Effector memory CD4-positive, alpha-beta T cell (primary cell): ENCODE data around the gene PHACTR3.

ENCODE experiments used
- DNase-seq, 3 donors: peaks; one replicate each; pipeline ENCODE4 v3.0.0-alpha.2; 2020
- H3K27ac ChIP-seq: 2 replicates; pipeline ENCODE4 v1.7.0; 2013; ENCODE audit warnings: mild to moderate bottlenecking, low read length, moderate library complexity; ENCODE audit not compliant: insufficient read depth, poor library complexity, severe bottlenecking
- H3K27me3 ChIP-seq: replicated peaks from 2 replicates; pipeline ENCODE4 v1.7.0; 2013; ENCODE audit warnings: mild to moderate bottlenecking, low read length; ENCODE audit not compliant: insufficient read depth, control insufficient read depth, poor library complexity, severe bottlenecking
- H3K36me3 ChIP-seq: 2 replicates; pipeline ENCODE4 v1.7.0; 2013; ENCODE audit warnings: mild to moderate bottlenecking, low read length, moderate library complexity; ENCODE audit not compliant: control insufficient read depth, insufficient read depth
- H3K4me1 ChIP-seq: 2 replicates; pipeline ENCODE4 v1.7.0; 2013; ENCODE audit warnings: low read length, mild to moderate bottlenecking; ENCODE audit not compliant: control insufficient read depth, insufficient read depth, poor library complexity, severe bottlenecking
- H3K4me3 ChIP-seq: 2 replicates; pipeline ENCODE4 v1.7.0; 2013; ENCODE audit warnings: low read length, low read depth, mild to moderate bottlenecking; ENCODE audit not compliant: insufficient read depth, poor library complexity, severe bottlenecking
- H3K9me3 ChIP-seq: 2 replicates; pipeline ENCODE4 v1.7.0; 2013; ENCODE audit warnings: mild to moderate bottlenecking, low read length, moderate library complexity; ENCODE audit not compliant: control insufficient read depth

The PHACTR3 gene

GRCh38 chr20:59661153-59661552 is 56.8 kb downstream of the PHACTR3 start:
- no peak overlapping the region for H3K4me3 ChIP-seq
- H3K27ac ChIP-seq: no peak overlapping the region
- DNase-seq: no peak
- no peaks in the 10 kb centered on the region for H3K27me3 ChIP-seq
- no peaks in the 10 kb centered on the region for H3K36me3 ChIP-seq
- no peaks in the 10 kb centered on the region for H3K4me1 ChIP-seq
- peaks cover 7% of the 10 kb centered on the region for H3K9me3 ChIP-seq

GRCh38 chr20:59661621-59662020 is 57.3 kb downstream of the PHACTR3 start:
- no peaks in the 10 kb centered on the region for H3K4me1 ChIP-seq
- no peaks in the 10 kb centered on the region for H3K36me3 ChIP-seq
- peaks cover 7% of the 10 kb centered on the region for H3K9me3 ChIP-seq
- no peaks in the 10 kb centered on the region for H3K27me3 ChIP-seq
- H3K27ac ChIP-seq: no peak overlapping the region
- no peak overlapping the region for H3K4me3 ChIP-seq
- no peak for DNase-seq

GRCh38 chr20:59662161-59662560 is 57.8 kb downstream of the PHACTR3 start:
- H3K27ac ChIP-seq: no peak overlapping the region
- DNase-seq: no peak
- no peaks in the 10 kb centered on the region for H3K36me3 ChIP-seq
- peaks cover 7% of the 10 kb centered on the region for H3K9me3 ChIP-seq
- no peaks in the 10 kb centered on the region for H3K4me1 ChIP-seq
- H3K27me3 ChIP-seq: no peaks in the 10 kb centered on the region
- H3K4me3 ChIP-seq: no peak overlapping the region

GRCh38 chr20:59662856-59663512 is 58.6 kb downstream of the PHACTR3 start:
- Histone ChIP-seq H3K27ac (no peak overlapping the region), H3K36me3 (no peaks in the 10 kb centered on the region), H3K27me3 (no peaks in the 10 kb centered on the region), H3K4me3 (no peak overlapping the region), H3K9me3 (no peaks in the 10 kb centered on the region), H3K4me1 (no peaks in the 10 kb centered on the region)
- DNase-seq: no peak

- no peak overlapping the region for H3K27ac ChIP-seq
- no peaks in the 10 kb centered on the region for H3K4me1 ChIP-seq
- no peak for DNase-seq
- no peaks in the 10 kb centered on the region for H3K36me3 ChIP-seq
- H3K27me3 ChIP-seq: no peaks in the 10 kb centered on the region
- no peak overlapping the region for H3K4me3 ChIP-seq
- H3K9me3 ChIP-seq: no peaks in the 10 kb centered on the region
Measured at GRCh38 chr20:59663513-59664060, 59.2 kb downstream of the PHACTR3 start.

GRCh38 chr20:59664421-59664941 is 60.1 kb downstream of the PHACTR3 start:
- H3K4me1 ChIP-seq: no peaks in the 10 kb centered on the region
- no peaks in the 10 kb centered on the region for H3K9me3 ChIP-seq

GRCh38 chr20:59665656-59666555 is 61.6 kb downstream of the PHACTR3 start:
- Histone ChIP-seq H3K27me3 (no peaks in the 10 kb centered on the region), H3K9me3 (no peaks in the 10 kb centered on the region), H3K4me1 (no peaks in the 10 kb centered on the region), H3K4me3 (no peak overlapping the region), H3K27ac (no peak overlapping the region), H3K36me3 (no peaks in the 10 kb centered on the region)
- no peak for DNase-seq

More at GRCh38 chr20:59664421-59664941, 60.1 kb downstream of the PHACTR3 start:
- H3K27ac ChIP-seq: no peak overlapping the region
- no peaks in the 10 kb centered on the region for H3K36me3 ChIP-seq
- no peaks in the 10 kb centered on the region for H3K27me3 ChIP-seq
- DNase-seq: no peak
- H3K4me3 ChIP-seq: no peak overlapping the region

GRCh38 chr20:59666586-59666985 is 62.2 kb downstream of the PHACTR3 start:
- no peak for DNase-seq
- no peaks in the 10 kb centered on the region for H3K27me3 ChIP-seq
- no peaks in the 10 kb centered on the region for H3K36me3 ChIP-seq
- H3K4me1 ChIP-seq: no peaks in the 10 kb centered on the region
- H3K9me3 ChIP-seq: no peaks in the 10 kb centered on the region
- H3K27ac ChIP-seq: no peak overlapping the region
- H3K4me3 ChIP-seq: no peak overlapping the region

- Histone ChIP-seq H3K36me3 (no peaks in the 10 kb centered on the region), H3K4me3 (no peak overlapping the region), H3K27ac (no peak overlapping the region), H3K4me1 (no peaks in the 10 kb centered on the region), H3K27me3 (no peaks in the 10 kb centered on the region), H3K9me3 (no peaks in the 10 kb centered on the region)
- DNase-seq: no peak
Measured at GRCh38 chr20:59667131-59667530, 62.8 kb downstream of the PHACTR3 start.
